Activated CD8-positive, alpha-beta memory T cell treated with anti-CD3 and anti-CD28 coated beads for 36 hours (primary cell): ENCODE measurements around the gene KDM2A. TPM values are rescaled to one million over a fixed set of nuclear protein-coding genes. Genes with fewer than 3 reads are reported as not detected.

Experiments
- CTCF ChIA-PET: fragments of 350-600 bp; sonication (Branson Sonifier 250); formaldehyde crosslinking; loops from one replicate; lab custom pipeline; 2021; ENCODE audit warnings: antibody characterized with exemption; lab: Charles Lee
- POLR2A ChIA-PET: fragments of 350-600 bp; sonication (Branson Sonifier 250); formaldehyde crosslinking; loops from one replicate; lab custom pipeline; 2021; ENCODE audit warnings: antibody characterized with exemption; lab: Charles Lee
- total RNA-seq, 2 experiments: library from RNA; stranded (reverse); gene quantifications; one replicate each; pipeline ENCODE4 v1.2.3, GENCODE V29; 2021

The KDM2A gene
- total RNA-seq, 2 experiments from 2014 or later, result 85.3 to 87.6 TPM

- CTCF ChIA-PET, result interaction anchor here (1.0 to 7.5 kb wide), 10 partner anchors 9 to 111 kb away, joined by 3 to 72 read pairs (median 5); partner anchors contain the start of genes ANKRD13D and SSH3
- POLR2A ChIA-PET, result interaction anchor here (0.6 to 7.3 kb wide), 8 partner anchors 10 to 130 kb away, joined by 3 to 73 read pairs (median 4); partner anchors contain the start of genes ANKRD13D, PPP1CA and SSH3
Observed at GRCh38 chr11:67271541-67272284, 152.7 kb downstream of the KDM2A start.

GRCh38 chr11:67272327-67273259 is 153.5 kb downstream of the KDM2A start:
- CTCF ChIA-PET, result interaction anchor here (0.7 to 7.5 kb wide), 10 partner anchors 10 to 146 kb away, joined by 3 to 72 read pairs (median 6); partner anchors contain the start of genes ANKRD13D and SSH3
- POLR2A ChIA-PET, result interaction anchor here (0.6 to 7.3 kb wide), 6 partner anchors 14 to 730 kb away, joined by 3 to 73 read pairs (median 10); partner anchors contain the start of genes ANKRD13D, PPP1CA and SSH3

- POLR2A ChIA-PET, result interaction anchor here (0.6 to 7.3 kb wide), 2 partner anchors 14 to 729 kb away, joined by 19 to 73 read pairs; partner anchors contain the start of gene ANKRD13D
- CTCF ChIA-PET, result interaction anchor here (0.7 to 7.5 kb wide), 4 partner anchors 10 to 145 kb away, joined by 5 to 72 read pairs (median 32); partner anchors contain the start of gene ANKRD13D
Observed at GRCh38 chr11:67273260-67273990, 154.4 kb downstream of the KDM2A start.

DNA sequence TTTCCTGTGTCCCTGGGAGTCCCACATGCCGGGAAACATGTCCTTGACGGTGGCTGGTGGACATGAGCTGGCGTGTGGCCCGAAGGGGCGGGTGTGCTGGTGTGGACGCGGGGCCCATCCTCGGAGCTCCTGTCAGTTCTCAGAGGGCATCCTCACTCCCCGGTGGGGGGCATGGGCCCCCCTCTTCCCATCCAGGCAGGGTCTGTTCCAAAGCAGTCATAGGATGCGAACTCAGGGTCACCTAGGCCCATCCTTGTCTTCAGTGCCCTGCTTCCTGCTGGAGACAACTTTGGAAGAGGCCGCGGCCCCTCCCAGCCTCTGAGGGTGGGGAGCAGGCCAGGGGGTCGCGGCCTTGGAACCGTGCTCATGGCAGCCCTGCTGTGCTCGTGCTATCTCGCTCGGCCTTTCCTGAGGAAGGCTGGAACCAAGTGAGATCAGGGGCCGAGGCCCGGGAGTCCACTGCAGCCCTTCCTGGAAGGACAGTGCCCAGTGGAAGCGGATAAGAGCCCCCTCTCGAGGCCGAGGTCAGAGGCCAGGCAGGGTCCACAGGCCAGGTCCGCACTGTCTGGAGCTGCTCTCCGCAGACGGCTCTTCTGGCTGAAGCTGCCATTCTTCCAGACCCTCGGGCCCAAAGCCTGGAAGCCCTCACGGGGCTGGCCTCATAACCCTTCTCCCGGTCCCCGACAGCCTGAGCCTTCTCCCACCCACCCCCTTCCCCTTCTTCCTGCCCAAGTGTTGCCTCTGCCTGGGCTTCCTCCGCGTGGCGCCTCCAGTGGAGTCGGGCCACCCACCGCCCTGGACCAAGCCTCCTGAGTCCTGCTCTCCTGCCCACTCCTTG is 155.9 kb downstream of the KDM2A start:
- CTCF ChIA-PET, result interaction anchor here (1.7 kb wide), 1 partner anchor 13 kb away, joined by 8 read pairs; no protein-coding TSS in a partner anchor
- POLR2A ChIA-PET, result interaction anchor here (0.9 kb wide), 1 partner anchor 13 kb away, joined by 4 read pairs; no protein-coding TSS in a partner anchor

DNA sequence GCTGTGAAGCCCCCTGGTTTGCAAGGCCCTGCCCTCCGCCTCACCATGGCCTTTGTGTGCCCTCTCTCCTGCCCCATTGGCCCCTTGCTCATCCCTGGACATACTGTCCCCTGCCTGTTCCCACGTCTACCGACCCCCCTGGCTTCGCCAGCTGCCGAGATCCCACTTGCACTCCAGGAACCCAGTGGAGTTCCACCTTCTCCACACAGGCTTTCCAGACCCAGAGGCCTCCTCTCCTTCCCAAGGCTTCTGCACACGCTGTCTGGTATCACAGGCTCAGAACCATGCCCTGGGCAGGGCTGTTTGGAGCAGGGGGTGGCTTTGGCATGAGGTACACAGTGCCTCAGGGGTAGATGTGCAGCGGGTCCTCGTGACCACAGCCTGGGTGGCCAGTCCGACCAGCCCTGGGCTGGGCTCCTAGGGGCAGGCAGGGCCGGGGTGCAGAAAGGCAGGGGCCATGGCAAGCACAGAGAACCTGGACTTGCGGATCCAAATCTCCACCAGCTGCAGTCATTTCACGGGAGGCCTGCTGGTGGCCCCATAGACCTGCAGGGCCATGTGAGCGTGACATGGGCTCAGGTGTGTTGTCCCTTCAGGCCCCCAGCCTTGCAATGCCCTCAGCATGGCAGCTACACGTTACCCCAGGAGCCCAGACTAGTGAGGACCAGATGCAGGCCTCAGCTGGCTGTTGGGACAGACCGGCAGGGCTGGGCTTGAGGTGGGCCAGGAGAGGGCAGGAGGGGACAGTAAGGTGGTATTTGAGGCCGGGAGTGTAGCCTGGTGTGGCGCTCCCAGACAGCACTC is 156.7 kb downstream of the KDM2A start:
- POLR2A ChIA-PET, result interaction anchor here (0.9 kb wide), 1 partner anchor 12 kb away, joined by 4 read pairs; no protein-coding TSS in a partner anchor

DNA sequence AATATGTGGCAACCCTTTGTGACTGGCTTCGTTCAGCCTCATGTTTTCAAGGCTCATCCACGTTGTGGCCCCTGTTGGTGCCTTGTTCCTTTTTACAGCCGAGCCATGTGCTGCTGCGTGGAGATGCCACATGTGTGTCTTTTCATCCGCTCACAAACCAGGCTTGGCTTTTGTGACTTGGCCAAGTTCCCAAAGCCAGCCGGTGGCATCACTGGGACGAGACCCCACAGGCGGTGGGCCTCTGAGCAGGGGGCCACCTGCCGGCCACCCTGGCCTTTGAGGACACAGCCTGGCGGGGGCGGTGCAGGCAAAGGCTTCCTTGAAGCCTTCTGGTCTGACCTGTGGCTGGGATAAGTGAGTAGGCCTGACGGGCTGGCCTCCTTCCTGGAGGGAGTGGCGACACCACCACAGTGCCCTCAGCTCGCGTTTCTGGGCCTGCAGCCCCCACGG is 157.7 kb downstream of the KDM2A start:
- ChIA-PET CTCF (interaction anchor here (0.7 to 2.4 kb wide), 8 partner anchors 9 to 106 kb away, joined by 4 to 17 read pairs (median 6); partner anchors contain the start of genes ANKRD13D, GRK2 and POLD4), POLR2A (interaction anchor here (0.5 to 1.8 kb wide), 4 partner anchors 9 to 40 kb away, joined by 3 to 36 read pairs (median 8); partner anchors contain the start of genes ANKRD13D and GRK2)

More for the DNA sequence above, 156.7 kb downstream of the KDM2A start:
- CTCF ChIA-PET, result interaction anchor here (1.7 kb wide), 1 partner anchor 14 kb away, joined by 8 read pairs; no protein-coding TSS in a partner anchor

GRCh38 chr11:67277231-67277961 is 158.3 kb downstream of the KDM2A start:
- ChIA-PET POLR2A (interaction anchor here (0.6 to 1.8 kb wide), 4 partner anchors 9 to 36 kb away, joined by 4 to 36 read pairs (median 8); partner anchors contain the start of genes ANKRD13D and GRK2), CTCF (interaction anchor here (0.7 to 2.4 kb wide), 9 partner anchors 9 to 106 kb away, joined by 3 to 17 read pairs (median 5); partner anchors contain the start of genes ANKRD13D, GRK2 and POLD4)

DNA sequence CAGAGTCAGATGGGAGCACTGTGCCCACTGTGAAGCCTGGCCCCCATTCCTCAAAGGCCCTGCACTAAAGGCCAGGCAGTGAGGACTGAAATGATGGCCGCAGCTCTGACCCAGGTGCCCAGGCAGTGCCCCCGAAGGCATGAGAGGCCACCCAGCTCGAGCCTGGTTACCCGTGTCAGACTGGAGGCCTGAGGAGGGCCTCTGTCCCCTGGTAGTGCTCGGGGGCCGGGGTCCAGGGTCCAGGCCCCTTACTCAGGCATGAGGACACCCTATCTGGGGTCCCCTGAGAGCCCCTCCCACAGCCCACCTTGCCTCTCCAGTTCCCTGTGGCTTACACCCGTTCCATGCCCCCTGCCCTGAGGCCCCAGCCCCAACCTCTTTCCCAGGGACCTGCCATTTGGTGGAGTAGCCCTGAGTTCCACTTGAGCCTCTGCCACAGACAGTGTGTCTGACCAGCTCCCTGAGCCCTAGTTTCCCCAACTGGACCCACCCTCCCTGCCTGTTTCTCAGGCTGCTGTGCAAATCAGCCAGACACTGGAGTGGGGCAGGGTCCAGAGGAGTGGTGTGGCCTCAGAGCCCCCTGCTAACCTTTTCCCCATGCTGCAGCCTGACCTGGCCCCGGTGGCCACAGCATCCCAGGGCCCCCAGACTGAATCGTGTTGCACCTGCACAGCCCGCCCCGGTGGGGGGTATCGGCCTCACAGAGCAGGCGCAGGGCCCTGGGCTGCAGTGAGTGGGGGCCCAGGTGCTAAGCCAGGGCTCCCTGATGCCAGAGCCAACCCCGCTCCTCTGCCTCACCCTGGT is 159.3 kb downstream of the KDM2A start:
- ChIA-PET CTCF (interaction anchor here (0.9 to 2.4 kb wide), 7 partner anchors 10 to 41 kb away, joined by 3 to 17 read pairs (median 7); partner anchors contain the start of genes ANKRD13D and GRK2), POLR2A (interaction anchor here (0.6 to 1.8 kb wide), 5 partner anchors 9 to 35 kb away, joined by 4 to 36 read pairs (median 6); partner anchors contain the start of genes ANKRD13D and GRK2)

DNA sequence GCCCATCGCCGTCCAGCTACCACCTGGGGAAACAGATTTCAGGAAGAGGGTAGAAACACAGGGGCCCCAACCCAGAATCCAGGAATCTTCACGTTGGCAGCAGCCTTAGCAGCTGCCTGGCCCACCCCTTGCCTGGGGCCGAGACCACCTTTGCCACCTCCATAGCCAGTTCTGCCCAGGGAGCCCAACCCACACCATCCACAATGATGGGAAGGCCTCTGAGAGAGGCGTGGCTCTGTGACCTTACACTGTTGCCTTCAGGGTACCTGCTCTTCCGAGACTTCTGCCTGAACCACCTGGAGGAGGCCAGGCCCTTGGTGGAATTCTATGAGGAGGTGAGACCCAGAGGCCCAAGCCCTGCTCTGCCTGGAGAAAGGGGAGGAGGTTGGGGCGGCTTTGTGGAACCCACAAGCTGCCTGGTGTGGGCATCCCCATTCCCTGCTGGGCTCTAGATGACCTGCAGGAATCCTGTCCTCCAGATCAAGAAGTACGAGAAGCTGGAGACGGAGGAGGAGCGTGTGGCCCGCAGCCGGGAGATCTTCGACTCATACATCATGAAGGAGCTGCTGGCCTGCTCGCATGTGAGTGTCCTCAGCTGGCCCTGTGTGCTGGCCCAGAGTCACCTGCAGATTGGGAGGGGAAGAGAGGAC is 160.0 kb downstream of the KDM2A start:
- ChIA-PET POLR2A (interaction anchor here (1.5 kb wide), 1 partner anchor 9 kb away, joined by 5 read pairs; no protein-coding TSS in a partner anchor), CTCF (interaction anchor here (1.5 to 2.4 kb wide), 3 partner anchors 9 to 17 kb away, joined by 6 to 17 read pairs (median 7); partner anchors contain the start of gene GRK2)

DNA sequence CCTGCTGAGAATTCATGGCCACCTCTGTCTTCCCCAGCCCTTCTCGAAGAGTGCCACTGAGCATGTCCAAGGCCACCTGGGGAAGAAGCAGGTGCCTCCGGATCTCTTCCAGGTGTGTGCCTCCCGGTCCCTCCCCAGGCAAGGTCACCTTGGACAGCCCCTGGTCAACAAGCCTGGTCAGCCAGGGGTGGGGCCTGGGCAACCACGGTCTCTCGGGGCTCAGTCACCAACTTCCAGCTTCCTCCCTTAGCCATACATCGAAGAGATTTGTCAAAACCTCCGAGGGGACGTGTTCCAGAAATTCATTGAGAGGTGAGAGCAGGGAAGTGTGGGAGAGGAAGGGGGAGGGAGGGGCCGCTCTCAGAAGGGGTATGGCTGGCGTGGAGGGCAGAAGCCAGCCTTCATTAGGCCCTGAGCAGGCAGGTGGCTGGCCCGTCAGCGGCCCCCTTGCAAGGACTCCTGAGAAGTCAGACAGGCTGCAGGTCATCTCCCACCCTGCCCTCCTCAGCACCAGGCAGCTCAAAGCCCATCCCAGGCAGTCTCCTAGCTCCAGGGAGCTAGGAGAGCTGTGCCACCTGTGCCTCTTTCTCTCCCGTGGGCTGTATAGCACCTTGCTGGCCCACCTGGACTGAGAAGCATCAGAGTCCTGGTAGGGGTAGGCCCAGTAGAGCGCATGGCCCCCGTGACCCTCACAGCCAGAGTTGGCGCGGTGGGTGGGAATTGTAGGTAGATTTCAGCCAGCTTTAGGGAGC is 160.7 kb downstream of the KDM2A start:
- POLR2A ChIA-PET, result interaction anchor here (1.5 kb wide), 1 partner anchor 8 kb away, joined by 5 read pairs; no protein-coding TSS in a partner anchor
- CTCF ChIA-PET, result interaction anchor here (1.5 to 1.7 kb wide), 3 partner anchors 8 to 38 kb away, joined by 5 to 7 read pairs (median 6); partner anchors contain the start of gene GRK2

DNA sequence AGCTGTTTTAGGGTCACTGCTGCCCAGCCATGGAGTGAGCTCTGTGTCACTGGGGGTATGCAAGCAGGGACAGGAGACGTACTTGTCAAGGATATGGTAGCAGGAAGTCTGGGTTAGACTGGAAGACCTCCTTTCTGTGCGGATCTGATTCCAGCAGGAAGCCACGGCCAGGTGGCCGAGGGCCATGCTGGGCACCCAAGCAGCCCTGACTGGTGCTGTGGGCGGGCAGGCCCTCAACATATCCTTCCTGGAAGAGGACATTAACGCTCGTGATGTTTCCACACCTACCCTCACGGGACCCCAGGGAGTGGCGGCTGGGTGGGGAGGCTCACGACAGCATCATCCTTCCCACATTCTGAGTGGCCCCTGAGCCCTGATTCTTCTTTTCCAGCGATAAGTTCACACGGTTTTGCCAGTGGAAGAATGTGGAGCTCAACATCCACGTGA is 161.3 kb downstream of the KDM2A start:
- ChIA-PET POLR2A (no interaction called here), CTCF (interaction anchor here (1.7 kb wide), 1 partner anchor 37 kb away, joined by 5 read pairs; no protein-coding TSS in a partner anchor)

DNA sequence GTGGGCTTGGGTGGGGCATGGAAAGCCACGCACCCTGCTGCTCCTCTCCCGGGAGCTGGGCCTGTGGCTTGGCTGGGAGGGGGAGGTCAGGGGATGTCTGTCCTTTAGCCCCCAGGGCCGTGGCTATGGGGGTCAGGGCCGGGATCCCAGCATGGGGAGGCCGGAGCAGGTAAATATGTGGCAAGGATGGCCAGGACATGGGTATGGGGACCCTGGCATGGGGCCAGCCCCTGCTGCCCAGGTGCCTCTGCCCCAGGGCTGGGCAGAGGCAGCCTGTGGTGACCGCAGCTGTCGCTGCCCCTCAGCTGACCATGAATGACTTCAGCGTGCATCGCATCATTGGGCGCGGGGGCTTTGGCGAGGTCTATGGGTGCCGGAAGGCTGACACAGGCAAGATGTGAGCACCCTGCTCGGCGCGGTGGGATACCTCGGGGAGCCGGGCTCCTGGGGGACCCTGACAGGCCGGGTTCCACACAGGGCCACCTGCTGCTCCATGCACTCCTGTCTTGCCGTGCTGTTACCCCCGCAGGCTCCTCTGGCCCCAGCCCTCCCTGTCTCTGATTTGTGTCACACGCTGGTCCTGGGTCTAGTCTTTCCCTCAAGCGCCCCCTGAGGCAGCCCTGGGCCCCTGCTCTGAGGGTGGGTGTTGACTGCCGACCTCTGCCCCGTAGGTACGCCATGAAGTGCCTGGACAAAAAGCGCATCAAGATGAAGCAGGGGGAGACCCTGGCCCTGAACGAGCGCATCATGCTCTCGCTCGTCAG is 161.9 kb downstream of the KDM2A start:
- ChIA-PET POLR2A (interaction anchor here (0.6 kb wide), 1 partner anchor 15 kb away, joined by 3 read pairs; the partner anchor contains the start of gene GRK2), CTCF (interaction anchor here (1.7 kb wide), 1 partner anchor 36 kb away, joined by 5 read pairs; no protein-coding TSS in a partner anchor)
